Measurements from ENCODE around the gene B4GALT1.

B4GALT1 gene

GRCh38 chr9:33170464-33171415 is 3.6 kb upstream of the B4GALT1 start:
- H3K9ac ChIP-seq (ENCODE audit: low read length): no peak overlapping the region

GRCh38 chr9:33168941-33169544 is 1.9 kb upstream of the B4GALT1 start:
- Histone ChIP-seq H3K4me2 (ENCODE audit: low read length, poor library complexity, severe bottlenecking) (no peak overlapping the region), H2BK15ac (ENCODE audit: low read depth, poor library complexity, severe bottlenecking) (no peak overlapping the region), H3K4ac (ENCODE audit: low read depth in 1 of 2, low read length in 2 of 2) (no peak overlapping the region), H3K27me3 (ENCODE audit: control insufficient read depth in 1 of 2, insufficient read depth in 1 of 2, low read length in 2 of 2) (no peaks in the 10 kb centered on the region), H3K18ac (ENCODE audit: low read depth in 1 of 2, low read length in 2 of 2) (no peak overlapping the region), H3K23ac (ENCODE audit: low read length in 2 of 2) (no peak overlapping the region), H3K4me3 (ENCODE audit: insufficient read depth in 1 of 2, low read depth in 1 of 2, low read length in 2 of 2) (no peak overlapping the region), H2AK5ac (ENCODE audit: low read length, severe bottlenecking) (peak overlapping the region; percentile 17), H2BK5ac (ENCODE audit: low read depth, low read length, poor library complexity, severe bottlenecking) (no peak overlapping the region), H3K14ac (ENCODE audit: low read length in 2 of 2) (no peak overlapping the region), H2BK120ac (ENCODE audit: low read depth, low read length) (no peak overlapping the region), H3K4me1 (ENCODE audit: control insufficient read depth, insufficient read depth, low read depth, low read length) (peaks cover 27% of the 10 kb centered on the region), H3K79me1 (replicated peaks; ENCODE audit: low read length, poor library complexity, severe bottlenecking) (no peaks in the 10 kb centered on the region), H3K27ac (ENCODE audit: low read length, poor library complexity, severe bottlenecking) (no peak overlapping the region), H2AFZ (ENCODE audit: low read depth, low read length) (no peak overlapping the region), H2BK12ac (ENCODE audit: low read length in 2 of 2) (no peak overlapping the region), H3K9ac (ENCODE audit: low read length) (no peak overlapping the region), H4K8ac (ENCODE audit: low read length) (no peak overlapping the region), H3K36me3 (ENCODE audit: control insufficient read depth in 1 of 2, insufficient read depth in 2 of 2, low read depth in 1 of 2, low read length in 2 of 2) (no peaks in the 10 kb centered on the region), H3K9me3 (ENCODE audit: control insufficient read depth, low read length) (no peaks in the 10 kb centered on the region), H4K91ac (ENCODE audit: low read length) (no peak overlapping the region)
- DNase-seq: no peak
- 97% methylated on average over 1 of the region's 1 CpG for WGBS

More at GRCh38 chr9:33170464-33171415, 3.6 kb upstream of the B4GALT1 start:
- Histone ChIP-seq H3K27ac (ENCODE audit: low read length, poor library complexity, severe bottlenecking) (no peak overlapping the region), H3K23ac (ENCODE audit: low read length in 2 of 2) (no peak overlapping the region), H3K4me1 (ENCODE audit: control insufficient read depth, insufficient read depth, low read depth, low read length) (peaks cover 20% of the 10 kb centered on the region), H3K14ac (ENCODE audit: low read length in 2 of 2) (no peak overlapping the region), H3K18ac (ENCODE audit: low read depth in 1 of 2, low read length in 2 of 2) (no peak overlapping the region), H2BK15ac (ENCODE audit: low read depth, poor library complexity, severe bottlenecking) (no peak overlapping the region), H4K91ac (ENCODE audit: low read length) (no peak overlapping the region), H3K36me3 (ENCODE audit: control insufficient read depth in 1 of 2, insufficient read depth in 2 of 2, low read depth in 1 of 2, low read length in 2 of 2) (no peaks in the 10 kb centered on the region), H3K9me3 (ENCODE audit: control insufficient read depth, low read length) (no peaks in the 10 kb centered on the region), H2AFZ (ENCODE audit: low read depth, low read length) (no peak overlapping the region), H3K4ac (ENCODE audit: low read depth in 1 of 2, low read length in 2 of 2) (no peak overlapping the region), H3K4me2 (ENCODE audit: low read length, poor library complexity, severe bottlenecking) (peak overlapping the region; percentile 25), H2BK120ac (ENCODE audit: low read depth, low read length) (no peak overlapping the region), H2AK5ac (ENCODE audit: low read length, severe bottlenecking) (peak overlapping the region; percentile 54), H4K8ac (ENCODE audit: low read length) (no peak overlapping the region), H3K4me3 (ENCODE audit: insufficient read depth in 1 of 2, low read depth in 1 of 2, low read length in 2 of 2) (no peak overlapping the region), H3K27me3 (ENCODE audit: control insufficient read depth in 1 of 2, insufficient read depth in 1 of 2, low read length in 2 of 2) (no peaks in the 10 kb centered on the region), H2BK12ac (ENCODE audit: low read length in 2 of 2) (no peak overlapping the region), H2BK5ac (ENCODE audit: low read depth, low read length, poor library complexity, severe bottlenecking) (no peak overlapping the region), H3K79me1 (replicated peaks; ENCODE audit: low read length, poor library complexity, severe bottlenecking) (no peaks in the 10 kb centered on the region)
- 88% methylated on average over 11 of the region's 11 CpGs for WGBS
- DNase-seq: no peak

- H2BK5ac ChIP-seq (ENCODE audit: low read depth, low read length, poor library complexity, severe bottlenecking): no peak overlapping the region
- 80% methylated on average over 8 of the region's 8 CpGs for WGBS
- H3K4me1 ChIP-seq (ENCODE audit: control insufficient read depth, insufficient read depth, low read depth, low read length): peaks cover 33% of the 10 kb centered on the region
- H4K91ac ChIP-seq (ENCODE audit: low read length): peak overlapping the region; percentile 48
- peak overlapping the region; percentile 87 for H3K4me2 ChIP-seq (ENCODE audit: low read length, poor library complexity, severe bottlenecking)
- H3K14ac ChIP-seq (ENCODE audit: low read length in 2 of 2): no peak overlapping the region
- H2BK120ac ChIP-seq (ENCODE audit: low read depth, low read length): peak overlapping the region; percentile 29
- peak overlapping the region; percentile 61 for H2AK5ac ChIP-seq (ENCODE audit: low read length, severe bottlenecking)
- H3K4me3 ChIP-seq (ENCODE audit: insufficient read depth in 1 of 2, low read depth in 1 of 2, low read length in 2 of 2): peak overlapping the region; percentile 67 to 82
- H3K27me3 ChIP-seq (ENCODE audit: control insufficient read depth in 1 of 2, insufficient read depth in 1 of 2, low read length in 2 of 2): no peaks in the 10 kb centered on the region
- H2BK12ac ChIP-seq (ENCODE audit: low read length in 2 of 2): peak overlapping the region; percentile 9 to 17
- peak overlapping the region; percentile 98 for H4K8ac ChIP-seq (ENCODE audit: low read length)
- H3K23ac ChIP-seq (ENCODE audit: low read length in 2 of 2): no peak overlapping the region
- H3K4ac ChIP-seq (ENCODE audit: low read depth in 1 of 2, low read length in 2 of 2): peak overlapping the region; percentile 64 to 84
- no peaks in the 10 kb centered on the region for H3K36me3 ChIP-seq (ENCODE audit: control insufficient read depth in 1 of 2, insufficient read depth in 2 of 2, low read depth in 1 of 2, low read length in 2 of 2)
- no peaks in the 10 kb centered on the region for H3K9me3 ChIP-seq (ENCODE audit: control insufficient read depth, low read length)
- peak overlapping the region; percentile 46 for H2BK15ac ChIP-seq (ENCODE audit: low read depth, poor library complexity, severe bottlenecking)
- DNase-seq: no peak
- H3K27ac ChIP-seq (ENCODE audit: low read length, poor library complexity, severe bottlenecking): no peak overlapping the region
- H3K79me1 ChIP-seq (replicated peaks; ENCODE audit: low read length, poor library complexity, severe bottlenecking): peaks cover 7% of the 10 kb centered on the region
- H3K18ac ChIP-seq (ENCODE audit: low read depth in 1 of 2, low read length in 2 of 2): peak overlapping the region; percentile 83 to 95
- H2AFZ ChIP-seq (ENCODE audit: low read depth, low read length): peak overlapping the region; percentile 80
- H3K9ac ChIP-seq (ENCODE audit: low read length): peak overlapping the region; percentile 86
Observed at GRCh38 chr9:33167972-33168461, 881 bp upstream of the B4GALT1 start.

Measured in mesenchymal stem cell (in vitro differentiated cells and primary cell).